Suprapubic skin (tissue), 4 donors: ENCODE results near the gene HINFP. TPM values are rescaled to one million over a fixed set of nuclear protein-coding genes. Genes with fewer than 3 reads are reported as not detected.
"Not testable (repeated sequence)": the region's sequence is repeated elsewhere in the genome, so short reads cannot be mapped to it uniquely, and the experiment has no call there.

Experiments used
- DNase-seq, 2 donors: peaks; one replicate each; pipeline ENCODE4 v3.0.0-alpha.2; 2019; ENCODE audit warnings: low spot score in 2 of 2
- H3K27ac ChIP-seq: fragments of 200-600 bp; sonication (generic); one replicate; pipeline ENCODE4 v1.5.1; 2019
- H3K27me3 ChIP-seq: fragments of 200-600 bp; sonication (generic); one replicate; pipeline ENCODE4 v1.5.1; 2019
- H3K36me3 ChIP-seq: fragments of 200-600 bp; sonication (generic); one replicate; pipeline ENCODE4 v1.5.1; 2019
- H3K4me1 ChIP-seq: fragments of 200-600 bp; sonication (generic); one replicate; pipeline ENCODE4 v1.5.1; 2019
- H3K4me3 ChIP-seq: fragments of 200-600 bp; sonication (generic); one replicate; pipeline ENCODE4 v1.5.1; 2019; ENCODE audit warnings: mild to moderate bottlenecking
- H3K9me3 ChIP-seq: fragments of 200-600 bp; sonication (generic); one replicate; pipeline ENCODE4 v1.5.1; 2019
- EP300 ChIP-seq: sonication (generic); formaldehyde crosslinking; IDR thresholded peaks from one replicate; pipeline ENCODE4 v1.6.1; 2017; ENCODE audit warnings: antibody characterized with exemption
- POLR2A ChIP-seq, 2 donors: fragments of 450-650 bp; IDR thresholded peaks; one replicate each; pipeline ENCODE4 v1.6.1; 2017; ENCODE audit warnings: antibody characterized with exemption in 2 of 2, mild to moderate bottlenecking in 2 of 2, moderate library complexity in 2 of 2
- POLR2AphosphoS5 ChIP-seq, 3 donors: sonication (generic); formaldehyde crosslinking; IDR thresholded peaks; one replicate each; pipeline ENCODE4 v1.6.1; 2017; ENCODE audit warnings: antibody characterized with exemption in 3 of 3
- WGBS: methylation state at CpG from one replicate; pipeline ENCODE4 v1.1.5; 2018; 5-methylcytosine and 5-hydroxymethylcytosine counted together
- total RNA-seq, 4 donors: library from RNA; depleted of rRNA; stranded (reverse); fragments of >200 nt; gene quantifications; one replicate each; pipeline ENCODE4 v1.1.0, GENCODE V29; 2016
- TF ChIP-seq, protein P1 (sequence below), 2 donors: fragments of 200-600 bp in 1 of 2; fragments of 450-650 bp in 1 of 2; sonication (generic) in 1 of 2; IDR thresholded peaks; one replicate each; pipeline ENCODE4 v1.5.1; 2016 to 2019; ENCODE audit warnings: antibody characterized with exemption in 2 of 2, mild to moderate bottlenecking in 1 of 2, moderate library complexity in 1 of 2

The HINFP gene
- total RNA-seq, 4 donors from 2014 or later = 16.1 to 45.1 (median 26.7) TPM

DNA sequence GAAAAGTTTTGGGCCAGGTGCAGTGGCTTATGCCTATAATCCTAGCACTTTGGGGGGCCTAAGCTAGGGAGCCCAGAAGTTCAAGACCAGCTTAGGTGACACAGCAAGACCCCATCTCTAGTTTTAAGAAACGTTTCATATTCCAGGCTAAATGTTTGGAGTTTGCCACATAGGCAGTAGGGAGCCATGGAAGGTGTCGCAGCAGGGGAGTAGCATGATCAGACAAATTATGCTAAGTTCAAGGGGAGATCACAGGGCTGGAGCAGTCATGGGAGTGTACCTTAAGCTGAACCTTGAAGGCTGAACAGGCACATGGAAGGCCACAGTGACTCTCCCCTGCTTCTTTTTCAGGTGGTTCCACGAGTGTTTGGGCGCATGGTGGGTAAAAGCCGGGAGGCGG, 58.0 kb downstream of the HINFP start:
- 94% methylated on average over 6 of the region's 6 CpGs for WGBS
- TF ChIP-seq, protein P1, sequence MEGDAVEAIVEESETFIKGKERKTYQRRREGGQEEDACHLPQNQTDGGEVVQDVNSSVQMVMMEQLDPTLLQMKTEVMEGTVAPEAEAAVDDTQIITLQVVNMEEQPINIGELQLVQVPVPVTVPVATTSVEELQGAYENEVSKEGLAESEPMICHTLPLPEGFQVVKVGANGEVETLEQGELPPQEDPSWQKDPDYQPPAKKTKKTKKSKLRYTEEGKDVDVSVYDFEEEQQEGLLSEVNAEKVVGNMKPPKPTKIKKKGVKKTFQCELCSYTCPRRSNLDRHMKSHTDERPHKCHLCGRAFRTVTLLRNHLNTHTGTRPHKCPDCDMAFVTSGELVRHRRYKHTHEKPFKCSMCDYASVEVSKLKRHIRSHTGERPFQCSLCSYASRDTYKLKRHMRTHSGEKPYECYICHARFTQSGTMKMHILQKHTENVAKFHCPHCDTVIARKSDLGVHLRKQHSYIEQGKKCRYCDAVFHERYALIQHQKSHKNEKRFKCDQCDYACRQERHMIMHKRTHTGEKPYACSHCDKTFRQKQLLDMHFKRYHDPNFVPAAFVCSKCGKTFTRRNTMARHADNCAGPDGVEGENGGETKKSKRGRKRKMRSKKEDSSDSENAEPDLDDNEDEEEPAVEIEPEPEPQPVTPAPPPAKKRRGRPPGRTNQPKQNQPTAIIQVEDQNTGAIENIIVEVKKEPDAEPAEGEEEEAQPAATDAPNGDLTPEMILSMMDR (IDR thresholded peaks at IDR 0.05) = no peak
- TF ChIP-seq EP300 = no peak
- TF ChIP-seq POLR2AphosphoS5 (IDR thresholded peaks at IDR 0.05) = no peak
- TF ChIP-seq POLR2A (IDR thresholded peaks at IDR 0.05) = no peak
- DNase-seq = no peak
- H3K36me3 ChIP-seq = peaks cover 83% of the 10 kb centered on the region
- no peaks in the 10 kb centered on the region for H3K27me3 ChIP-seq
- no peaks in the 10 kb centered on the region for H3K9me3 ChIP-seq
- peaks cover 2% of the 10 kb centered on the region for H3K4me1 ChIP-seq
- H3K4me3 ChIP-seq = no peak overlapping the region
- H3K27ac ChIP-seq = no peak overlapping the region

DNA sequence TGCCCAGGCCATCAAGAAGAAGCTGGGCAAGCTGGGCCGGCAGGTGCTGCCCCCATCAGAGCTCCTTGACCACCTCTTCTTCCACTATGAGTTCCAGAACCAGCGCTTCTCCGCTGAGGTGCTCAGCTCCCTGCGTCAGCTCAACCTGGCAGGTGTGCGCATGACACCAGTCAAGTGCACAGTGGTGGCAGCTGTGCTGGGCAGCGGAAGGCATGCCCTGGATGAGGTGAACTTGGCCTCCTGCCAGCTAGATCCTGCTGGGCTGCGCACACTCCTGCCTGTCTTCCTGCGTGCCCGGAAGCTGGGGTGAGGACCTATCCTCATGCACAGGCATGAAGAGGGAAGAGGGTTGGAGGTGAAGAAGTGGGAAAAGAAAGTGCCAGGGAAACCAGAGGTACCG, 58.6 kb downstream of the HINFP start:
- Histone ChIP-seq H3K4me3 (no peak overlapping the region), H3K4me1 (peaks cover 2% of the 10 kb centered on the region), H3K9me3 (no peaks in the 10 kb centered on the region), H3K27ac (no peak overlapping the region), H3K27me3 (no peaks in the 10 kb centered on the region), H3K36me3 (peaks cover 76% of the 10 kb centered on the region)
- no peak for DNase-seq
- no peak for TF ChIP-seq POLR2A (IDR thresholded peaks at IDR 0.05)
- no peak for TF ChIP-seq EP300
- TF ChIP-seq, protein P1 (IDR thresholded peaks at IDR 0.05) = no peak
- no peak for TF ChIP-seq POLR2AphosphoS5 (IDR thresholded peaks at IDR 0.05)
- 81% methylated on average over 10 of the region's 10 CpGs for WGBS

DNA sequence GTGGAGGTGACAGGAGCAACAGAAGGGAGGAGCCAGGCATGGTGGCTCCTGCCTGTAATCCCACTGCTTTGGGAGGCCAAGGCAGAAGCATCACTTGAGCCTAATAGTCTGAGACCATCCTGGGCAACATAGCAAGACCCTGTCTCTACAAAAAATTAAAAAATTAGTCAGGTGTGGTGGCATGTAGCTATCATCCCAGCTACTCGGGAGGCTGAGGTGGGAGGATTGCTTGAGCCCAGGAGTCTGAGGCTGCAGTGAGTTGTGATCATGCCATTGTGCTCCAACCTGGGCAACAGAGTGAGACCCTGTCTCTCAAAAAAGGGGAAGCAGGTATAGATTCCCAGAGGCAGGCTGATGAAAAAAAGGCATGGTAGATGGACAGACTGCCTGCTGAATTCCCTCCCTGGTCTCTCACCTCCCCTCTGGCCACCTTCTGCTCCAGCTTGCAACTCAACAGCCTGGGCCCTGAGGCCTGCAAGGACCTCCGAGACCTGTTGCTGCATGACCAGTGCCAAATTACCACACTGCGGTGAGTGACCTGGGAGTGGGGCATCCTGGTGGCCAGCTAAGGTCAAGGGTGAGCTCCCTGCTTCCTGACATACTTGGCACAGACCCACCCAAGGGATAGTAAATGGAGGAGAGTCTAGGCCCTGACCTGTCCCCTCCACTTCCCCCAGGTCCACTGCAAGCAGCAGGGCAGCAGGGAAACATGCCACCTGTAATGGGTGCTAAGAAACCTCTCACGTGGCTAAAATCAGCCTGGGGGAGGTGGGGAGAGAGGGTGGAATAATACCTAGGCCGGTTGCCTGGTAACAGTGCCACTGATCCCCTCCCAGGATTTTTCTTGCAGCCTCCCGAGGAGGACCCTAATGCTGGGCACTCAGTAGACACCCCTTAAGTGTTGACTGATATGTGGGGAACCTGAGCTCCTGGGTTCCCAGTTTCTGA, 59.6 kb downstream of the HINFP start:
- no peaks in the 10 kb centered on the region for H3K27me3 ChIP-seq
- peaks cover 2% of the 10 kb centered on the region for H3K4me1 ChIP-seq
- TF ChIP-seq, protein P1 (IDR thresholded peaks at IDR 0.05) = no peak
- TF ChIP-seq POLR2A (IDR thresholded peaks at IDR 0.05) (no peak), POLR2AphosphoS5 (IDR thresholded peaks at IDR 0.05) (no peak), EP300 (no peak)
- WGBS = 90% methylated on average over 5 of the region's 6 CpGs
- H3K27ac ChIP-seq = no peak overlapping the region
- DNase-seq = no peak
- H3K4me3 ChIP-seq = no peak overlapping the region
- H3K36me3 ChIP-seq = peaks cover 66% of the 10 kb centered on the region
- no peaks in the 10 kb centered on the region for H3K9me3 ChIP-seq

DNA sequence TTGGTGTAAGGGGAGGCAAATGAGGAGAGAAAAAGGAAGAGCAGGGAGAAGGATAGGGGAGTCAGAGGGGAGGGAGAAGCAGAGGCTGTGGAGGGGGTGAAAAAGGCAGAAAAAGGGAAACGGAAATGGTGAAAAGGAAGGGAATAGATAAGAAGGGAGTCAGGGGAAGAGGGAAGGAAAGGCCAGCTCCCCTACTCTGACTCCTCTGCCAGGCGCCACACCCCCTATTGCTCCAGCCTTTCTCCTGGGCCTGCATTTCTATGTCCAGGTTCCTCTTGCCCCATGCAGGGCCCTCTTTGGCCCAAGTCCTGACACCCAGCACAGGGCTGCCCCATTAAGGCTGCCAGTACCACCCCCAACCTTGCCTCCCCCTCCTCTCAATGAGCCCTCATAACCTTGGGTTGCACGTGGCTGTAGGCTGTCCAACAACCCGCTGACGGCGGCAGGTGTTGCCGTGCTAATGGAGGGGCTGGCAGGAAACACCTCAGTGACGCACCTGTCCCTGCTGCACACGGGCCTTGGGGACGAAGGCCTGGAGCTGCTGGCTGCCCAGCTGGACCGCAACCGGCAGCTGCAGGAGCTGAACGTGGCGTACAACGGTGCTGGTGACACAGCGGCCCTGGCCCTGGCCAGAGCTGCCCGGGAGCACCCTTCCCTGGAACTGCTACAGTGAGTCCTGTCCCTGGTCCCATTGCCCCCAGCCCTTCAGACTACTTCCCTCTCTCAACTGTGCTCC, 60.5 kb downstream of the HINFP start:
- H3K27me3 ChIP-seq = no peaks in the 10 kb centered on the region
- WGBS = 91% methylated on average over 16 of the region's 17 CpGs
- peaks cover 62% of the 10 kb centered on the region for H3K36me3 ChIP-seq
- peaks cover 2% of the 10 kb centered on the region for H3K4me1 ChIP-seq
- TF ChIP-seq, protein P1 (IDR thresholded peaks at IDR 0.05) = no peak
- TF ChIP-seq POLR2A (IDR thresholded peaks at IDR 0.05) (no peak), POLR2AphosphoS5 (IDR thresholded peaks at IDR 0.05) (no peak), EP300 (no peak)
- DNase-seq = no peak
- no peak overlapping the region for H3K4me3 ChIP-seq
- H3K9me3 ChIP-seq = no peaks in the 10 kb centered on the region
- no peak overlapping the region for H3K27ac ChIP-seq

DNA sequence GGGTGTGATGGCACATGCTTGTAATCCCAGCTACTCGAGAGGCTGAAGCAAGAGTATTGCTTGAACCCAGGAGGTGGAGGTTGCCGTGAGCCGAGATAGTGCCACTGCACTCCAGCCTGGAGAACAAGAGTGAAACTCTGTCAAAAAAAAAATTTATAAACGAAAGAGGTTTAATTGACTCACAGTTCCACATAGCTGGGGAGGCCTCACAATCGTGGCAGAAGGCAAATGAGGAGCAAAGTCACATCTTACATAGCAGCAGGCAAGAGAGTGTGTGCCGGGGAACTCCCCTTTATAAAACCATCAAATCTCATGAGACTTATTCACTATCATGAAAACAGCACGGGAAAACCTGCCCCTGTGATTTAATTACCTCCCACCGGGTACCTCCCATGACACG, 63.0 kb downstream of the HINFP start:
- WGBS = 76% methylated on average over 9 of the region's 9 CpGs

More for the DNA sequence above, 63.0 kb downstream of the HINFP start:
- H3K27me3 ChIP-seq, DNase-seq, H3K9me3 ChIP-seq, H3K4me3 ChIP-seq, H3K27ac ChIP-seq, H3K4me1 ChIP-seq: not testable (repeated sequence)
- peaks cover 43% of the 10 kb centered on the region for H3K36me3 ChIP-seq

Other genes starting within 250 kb of the HINFP start
- not detected for gene CXCR5, start 237.7 kb upstream of the HINFP start, total RNA-seq
- 10 to 100 TPM; 50.0 to 58.9 (median 56.3) TPM for gene BCL9L, start 195.7 kb upstream of the HINFP start, total RNA-seq
- gene UPK2, start 165.3 kb upstream of the HINFP start, total RNA-seq = not detected
- gene FOXR1, start 149.8 kb upstream of the HINFP start, total RNA-seq = not detected
- gene CENATAC, start 123.4 kb upstream of the HINFP start, total RNA-seq = 100 to 1,000 TPM in 1 of 4 donors, 10 to 100 TPM in 3; 26.0 to 136 (median 49.8) TPM
- 1,000 to 10,000 TPM; 1,926 to 3,368 (median 2,381) TPM for gene RPS25, start 103.2 kb upstream of the HINFP start, total RNA-seq
- gene TRAPPC4, start 102.8 kb upstream of the HINFP start, total RNA-seq = 10 to 100 TPM; 56.9 to 75.0 (median 63.9) TPM
- 10 to 100 TPM; 17.8 to 24.5 (median 20.5) TPM for gene SLC37A4, start 90.7 kb upstream of the HINFP start, total RNA-seq
- gene HYOU1, start 64.4 kb upstream of the HINFP start, total RNA-seq = 10 to 100 TPM; 26.2 to 50.7 (median 46.2) TPM
- gene VPS11, start 53.8 kb upstream of the HINFP start, total RNA-seq = 10 to 100 TPM; 37.2 to 57.2 (median 47.9) TPM
- gene HMBS, start 36.7 kb upstream of the HINFP start, total RNA-seq = 10 to 100 TPM in 3 of 4 donors, 1 to 10 TPM in 1; 5.2 to 18.4 (median 13.3) TPM
- 10 to 100 TPM; 21.2 to 32.2 (median 26.9) TPM for gene DPAGT1, start 19.7 kb upstream of the HINFP start, total RNA-seq
- 10 to 100 TPM; 20.1 to 25.9 (median 21.5) TPM for gene C2CD2L, start 14.2 kb upstream of the HINFP start, total RNA-seq
- gene ABCG4, start 27.5 kb downstream of the HINFP start, total RNA-seq = 1 to 10 TPM in 2 of 4 donors, under 1 TPM in 2; 0.26 to 1.6 (median 0.73) TPM
- gene NLRX1, start 47.1 kb downstream of the HINFP start, total RNA-seq = 10 to 100 TPM; 20.7 to 31.5 (median 30.4) TPM
- 1 to 10 TPM in 1 of 4 donors, under 1 TPM in 2, not detected in 1; 0.68 to 1.1 (median 0.87) TPM for gene NHERF4, start 63.9 kb downstream of the HINFP start, total RNA-seq
- gene CBL, start 84.8 kb downstream of the HINFP start, total RNA-seq = 10 to 100 TPM; 13.2 to 17.4 (median 17.2) TPM
- 100 to 1,000 TPM; 104 to 163 (median 124) TPM for gene MCAM, start 195.6 kb downstream of the HINFP start, total RNA-seq
- gene RNF26, start 212.9 kb downstream of the HINFP start, total RNA-seq = 10 to 100 TPM; 13.3 to 21.4 (median 15.4) TPM
- 1 to 10 TPM; 3.7 to 9.8 (median 4.9) TPM for gene C1QTNF5, start 219.3 kb downstream of the HINFP start, total RNA-seq
- gene MFRP, start 225.1 kb downstream of the HINFP start, total RNA-seq = under 1 TPM in 1 of 4 donors, not detected in 3; 0.11 TPM